ENCODE results near the gene KRTAP10-5.
"Not testable (repeated sequence)": the region's sequence is repeated elsewhere in the genome, so short reads cannot be mapped to it uniquely, and the experiment has no call there.

KRTAP10-5 gene

DNA sequence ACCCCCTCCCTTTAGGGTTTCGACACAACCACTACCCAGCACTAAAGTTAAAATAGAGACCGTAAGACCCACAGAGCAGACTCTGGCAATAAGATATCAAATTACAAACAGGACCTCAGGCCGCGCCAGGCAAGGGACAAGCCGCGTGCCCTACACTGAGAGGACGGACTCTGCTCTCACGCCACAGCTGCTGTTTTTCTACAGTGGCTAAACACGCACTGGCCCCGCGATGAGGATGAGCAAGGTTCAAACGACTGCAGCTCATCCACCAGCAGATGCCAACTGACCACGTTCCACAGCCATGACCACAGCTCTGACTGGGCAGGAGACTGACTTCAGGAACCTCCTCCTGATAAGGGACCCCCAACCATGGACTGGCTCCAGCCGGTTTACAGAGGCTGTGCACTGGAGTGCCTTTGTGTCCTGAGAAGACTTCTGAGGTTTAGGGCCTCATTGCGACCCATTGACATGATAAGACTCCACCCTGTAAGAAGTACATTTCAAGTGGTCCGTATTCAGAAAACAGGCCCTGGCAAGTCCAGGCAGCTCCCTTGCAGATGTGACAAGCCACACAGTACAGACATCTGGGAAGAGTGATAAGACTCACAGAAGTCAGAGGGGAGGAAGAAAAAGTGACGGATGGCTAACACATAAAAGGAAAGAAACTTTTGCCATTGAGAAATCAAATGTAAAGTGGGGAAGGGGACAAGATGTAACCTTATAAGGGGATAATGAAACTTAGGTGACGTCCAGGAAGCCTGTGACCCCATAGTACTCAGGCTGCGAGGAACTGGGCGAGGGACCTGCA is 13.4 kb upstream of the KRTAP10-5 start:
- H3K4me1 ChIP-seq (ENCODE audit: control insufficient read depth in 5 of 5, insufficient read depth in 5 of 5, low read length in 5 of 5), result peaks cover 2 to 24% (median 4%) of the 10 kb centered on the region in 5 donors
- no peak overlapping the region for H3K4me3 ChIP-seq (ENCODE audit: low read depth in 1 of 5, low read length in 5 of 5)
- peaks cover 0 to 4% (median 0%) of the 10 kb centered on the region in 5 donors for H3K9me3 ChIP-seq (ENCODE audit: control insufficient read depth in 5 of 5, low read length in 5 of 5)
- no peak overlapping the region for H3K27ac ChIP-seq (ENCODE audit: low read depth, low read length)
- H3K27me3 ChIP-seq (ENCODE audit: control insufficient read depth in 5 of 5, insufficient read depth in 4 of 5, low read length in 5 of 5), result peaks cover 0 to 10% (median 9%) of the 10 kb centered on the region in 5 donors
- no peak overlapping the region for H3K9ac ChIP-seq (ENCODE audit: low read length in 5 of 5)
- H3K36me3 ChIP-seq (ENCODE audit: control insufficient read depth in 5 of 5, insufficient read depth in 5 of 5, low read length in 5 of 5), result no peaks in the 10 kb centered on the region

DNA sequence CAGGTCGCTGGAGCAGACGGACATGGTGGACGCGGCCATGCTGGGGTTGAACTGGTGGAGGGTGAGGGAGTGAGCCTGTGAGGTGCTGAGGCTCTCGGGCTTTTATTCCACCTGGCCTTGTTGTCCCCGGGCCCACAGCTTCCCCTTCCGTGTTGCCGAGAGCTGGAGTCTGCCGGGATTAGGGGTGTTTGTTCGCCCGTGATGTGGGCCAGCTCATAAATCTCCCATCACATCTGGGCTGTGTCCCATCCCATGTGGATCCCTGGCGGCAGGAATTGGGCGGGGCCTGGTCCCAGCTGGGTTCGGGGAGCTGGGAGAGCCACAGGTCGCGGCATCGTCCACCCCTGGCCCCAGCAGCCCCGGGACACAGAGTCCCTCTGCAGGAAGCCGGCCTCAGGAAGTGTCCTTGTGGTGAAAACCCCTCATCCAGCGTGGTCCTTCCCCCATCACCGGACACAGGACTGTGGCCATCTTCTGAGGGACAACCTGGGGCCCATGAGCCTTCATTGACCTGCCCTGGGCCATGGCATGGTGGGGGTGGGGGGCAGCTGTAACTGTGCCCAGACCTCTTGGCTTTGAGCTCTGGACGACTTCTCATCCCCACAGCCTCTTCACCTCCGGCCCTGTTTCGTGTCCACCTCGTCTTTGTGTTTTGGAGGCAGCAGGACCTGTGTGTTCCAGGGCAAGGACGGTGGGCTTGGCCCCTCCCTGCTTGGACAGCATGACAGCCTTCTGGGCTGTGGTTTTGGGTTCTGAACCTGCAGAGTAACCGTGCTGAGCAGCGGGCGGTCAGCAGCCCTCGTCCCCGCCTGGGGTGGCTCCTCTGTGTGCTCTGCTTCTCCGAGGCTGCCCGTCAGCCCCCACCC is 12.3 kb upstream of the KRTAP10-5 start, which contains the start of gene KRTAP10-6:
KRTAP10-6 (minus strand) TSS at position 60 of the 866 bp plus-strand sequence; CDS start at position 39, 21 bp downstream.
- Histone ChIP-seq H3K9me3 (ENCODE audit: control insufficient read depth in 5 of 5, low read length in 5 of 5) (peaks cover 0 to 4% (median 0%) of the 10 kb centered on the region in 5 donors), H3K9ac (ENCODE audit: low read length in 5 of 5) (no peak within 1 kb of the TSS), H3K4me3 (ENCODE audit: low read depth in 1 of 5, low read length in 5 of 5) (peak within 1 kb of the TSS in 1 of 5 donors; percentile 26), H3K4me1 (ENCODE audit: control insufficient read depth in 5 of 5, insufficient read depth in 5 of 5, low read length in 5 of 5) (peaks cover 2 to 24% (median 4%) of the 10 kb centered on the region in 5 donors), H3K27me3 (ENCODE audit: control insufficient read depth in 5 of 5, insufficient read depth in 4 of 5, low read length in 5 of 5) (peaks cover 0 to 10% (median 9%) of the 10 kb centered on the region in 5 donors), H3K27ac (ENCODE audit: low read depth, low read length) (no peak within 1 kb of the TSS), H3K36me3 (ENCODE audit: control insufficient read depth in 5 of 5, insufficient read depth in 5 of 5, low read length in 5 of 5) (no peaks in the 10 kb centered on the region)

DNA sequence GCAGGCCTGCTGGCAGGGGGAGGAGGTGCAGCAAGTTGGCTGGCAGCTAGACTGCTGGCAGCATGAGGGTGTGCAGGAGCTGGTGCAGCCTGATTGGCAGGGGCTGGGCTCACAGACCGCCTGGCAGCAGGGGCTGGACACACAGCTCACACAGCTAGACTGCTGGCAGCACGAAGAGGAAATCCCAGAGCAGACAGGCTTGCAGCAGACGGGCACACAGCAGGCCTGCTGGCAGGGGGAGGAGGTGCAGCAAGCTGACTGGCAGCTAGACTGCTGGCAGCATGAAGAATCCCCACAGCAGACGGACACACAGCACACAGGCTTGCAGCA is 11.4 kb upstream of the KRTAP10-5 start:
- H3K4me3 ChIP-seq (ENCODE audit: low read depth in 1 of 5, low read length in 5 of 5), result peak overlapping the region in 1 of 5 donors; percentile 26
- not testable (repeated sequence) for H3K9me3 ChIP-seq (ENCODE audit: control insufficient read depth in 5 of 5, low read length in 5 of 5); H3K36me3 ChIP-seq (ENCODE audit: control insufficient read depth in 5 of 5, insufficient read depth in 5 of 5, low read length in 5 of 5); H3K9ac ChIP-seq (ENCODE audit: low read length in 5 of 5); H3K27ac ChIP-seq (ENCODE audit: low read depth, low read length); H3K27me3 ChIP-seq (ENCODE audit: control insufficient read depth in 5 of 5, insufficient read depth in 4 of 5, low read length in 5 of 5)
- peaks cover 2 to 24% (median 4%) of the 10 kb centered on the region in 5 donors for H3K4me1 ChIP-seq (ENCODE audit: control insufficient read depth in 5 of 5, insufficient read depth in 5 of 5, low read length in 5 of 5)

DNA sequence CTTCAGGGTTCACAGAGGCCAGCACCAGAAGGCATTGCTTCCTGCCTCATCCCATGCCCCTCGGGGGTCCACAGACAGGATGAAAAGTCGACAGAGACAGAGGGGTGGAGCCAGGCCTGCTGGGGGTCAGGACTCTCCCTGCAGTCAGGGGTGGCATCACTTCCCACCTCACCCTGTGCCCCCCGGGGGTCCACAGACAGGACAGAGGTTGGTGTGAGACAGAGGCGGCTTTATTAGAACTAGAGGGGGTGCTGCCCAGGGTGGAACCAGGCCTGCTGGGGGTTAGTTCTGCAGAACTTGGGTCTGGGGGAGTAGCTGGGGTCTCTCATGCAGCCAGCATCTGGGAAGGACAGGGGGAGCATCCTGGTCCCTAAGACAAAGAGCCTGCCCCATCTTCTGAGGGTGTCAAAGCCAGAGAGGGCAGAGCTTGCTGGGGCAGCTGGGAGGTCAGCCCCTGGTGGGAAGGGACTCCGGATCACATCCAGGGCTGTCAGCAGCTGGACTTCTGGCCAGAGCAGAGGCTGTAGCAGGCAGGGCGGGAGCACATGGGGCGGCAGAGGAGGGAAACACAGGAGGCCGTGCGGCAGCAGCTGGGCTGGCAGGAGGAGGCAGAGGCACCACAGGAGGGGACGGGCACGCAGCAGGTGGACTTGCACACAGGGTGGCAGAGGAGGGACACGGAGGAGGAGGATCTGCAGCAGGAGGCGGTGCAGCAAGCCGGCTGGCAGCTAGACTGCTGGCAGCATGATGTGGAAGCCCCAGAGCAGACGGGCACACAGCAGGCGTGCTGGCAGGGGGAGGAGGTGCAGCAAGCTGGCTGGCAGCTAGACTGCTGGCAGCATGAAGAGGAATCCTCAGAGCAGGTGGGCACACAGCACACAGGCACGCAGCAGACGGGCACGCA is 10.7 kb upstream of the KRTAP10-5 start:
- not testable (repeated sequence) for H3K9me3 ChIP-seq (ENCODE audit: control insufficient read depth in 5 of 5, low read length in 5 of 5); H3K27ac ChIP-seq (ENCODE audit: low read depth, low read length); H3K36me3 ChIP-seq (ENCODE audit: control insufficient read depth in 5 of 5, insufficient read depth in 5 of 5, low read length in 5 of 5); H3K9ac ChIP-seq (ENCODE audit: low read length in 5 of 5)
- H3K4me1 ChIP-seq (ENCODE audit: control insufficient read depth in 5 of 5, insufficient read depth in 5 of 5, low read length in 5 of 5), result peaks cover 2 to 24% (median 4%) of the 10 kb centered on the region in 5 donors
- peak overlapping the region in 1 of 5 donors; percentile 26 for H3K4me3 ChIP-seq (ENCODE audit: low read depth in 1 of 5, low read length in 5 of 5)
- peaks cover 0 to 10% (median 9%) of the 10 kb centered on the region in 5 donors for H3K27me3 ChIP-seq (ENCODE audit: control insufficient read depth in 5 of 5, insufficient read depth in 4 of 5, low read length in 5 of 5)

DNA sequence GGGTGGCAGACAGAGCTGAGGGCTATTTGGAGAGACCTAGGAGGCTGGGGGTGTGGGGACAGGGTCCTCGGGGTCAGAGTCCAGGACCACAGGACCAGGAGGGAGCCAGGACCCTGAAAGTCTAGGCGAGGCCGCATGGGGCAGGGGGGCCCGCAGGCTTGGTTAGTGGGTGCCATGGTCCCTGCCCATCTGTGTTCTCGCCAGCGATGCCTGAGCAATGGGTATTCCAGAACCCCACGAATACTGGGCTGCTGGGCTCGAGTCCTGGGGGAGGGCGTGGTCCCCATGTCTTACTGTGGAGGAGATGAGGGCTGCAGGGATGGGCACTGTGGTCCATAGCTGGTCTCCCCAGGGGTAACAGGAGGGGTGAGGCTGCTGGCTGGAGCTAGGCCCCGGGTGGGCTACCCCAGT is 9.9 kb upstream of the KRTAP10-5 start:
- Histone ChIP-seq H3K9me3 (ENCODE audit: control insufficient read depth in 5 of 5, low read length in 5 of 5) (peaks cover 0 to 9% (median 0%) of the 10 kb centered on the region in 5 donors), H3K27me3 (ENCODE audit: control insufficient read depth in 5 of 5, insufficient read depth in 4 of 5, low read length in 5 of 5) (peaks cover 6 to 17% (median 12%) of the 10 kb centered on the region in 5 donors), H3K9ac (ENCODE audit: low read length in 5 of 5) (no peak overlapping the region), H3K4me1 (ENCODE audit: control insufficient read depth in 5 of 5, insufficient read depth in 5 of 5, low read length in 5 of 5) (peaks cover 2 to 24% (median 4%) of the 10 kb centered on the region in 5 donors), H3K36me3 (ENCODE audit: control insufficient read depth in 5 of 5, insufficient read depth in 5 of 5, low read length in 5 of 5) (no peaks in the 10 kb centered on the region), H3K4me3 (ENCODE audit: low read depth in 1 of 5, low read length in 5 of 5) (no peak overlapping the region), H3K27ac (ENCODE audit: low read depth, low read length) (no peak overlapping the region)

DNA sequence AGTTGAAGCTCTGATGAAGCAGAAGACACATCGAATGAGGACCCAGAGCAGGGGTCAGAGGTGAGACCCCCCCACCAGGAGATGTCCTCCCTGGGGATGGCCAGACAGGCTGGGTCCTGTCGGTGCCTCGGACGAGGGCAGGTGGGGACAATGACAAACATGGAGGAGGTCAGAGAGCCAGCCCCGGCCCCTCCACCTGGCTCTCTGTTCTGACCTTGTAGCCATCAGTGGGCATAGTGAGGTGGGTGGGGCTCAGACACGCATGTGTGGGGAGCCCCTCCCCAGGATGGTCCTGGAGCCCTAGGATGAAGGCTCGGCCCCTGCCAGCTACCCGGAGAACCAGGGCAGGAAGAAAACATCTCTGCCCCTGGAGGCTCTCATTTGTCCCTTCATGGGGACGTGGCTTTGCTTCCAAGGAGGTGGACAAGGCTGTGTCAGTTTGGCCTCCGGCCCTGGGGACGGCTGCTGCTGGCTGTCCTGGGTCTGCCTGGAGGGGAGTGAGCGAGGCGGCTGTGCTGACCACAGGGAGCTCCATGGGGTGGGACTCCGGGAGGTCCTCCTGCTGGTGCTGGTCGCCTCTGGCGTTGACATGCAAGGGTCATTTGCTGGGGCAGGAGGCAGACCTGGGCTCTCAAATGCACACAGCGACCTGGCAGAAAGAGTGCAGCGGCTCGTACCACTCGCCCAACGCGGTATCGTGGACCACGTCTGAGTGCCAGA is 9.3 kb upstream of the KRTAP10-5 start:
- Histone ChIP-seq H3K36me3 (ENCODE audit: control insufficient read depth in 5 of 5, insufficient read depth in 5 of 5, low read length in 5 of 5) (no peaks in the 10 kb centered on the region), H3K9me3 (ENCODE audit: control insufficient read depth in 5 of 5, low read length in 5 of 5) (peaks cover 0 to 10% (median 0%) of the 10 kb centered on the region in 5 donors), H3K9ac (ENCODE audit: low read length in 5 of 5) (no peak overlapping the region), H3K27ac (ENCODE audit: low read depth, low read length) (no peak overlapping the region), H3K4me3 (ENCODE audit: low read depth in 1 of 5, low read length in 5 of 5) (no peak overlapping the region), H3K27me3 (ENCODE audit: control insufficient read depth in 5 of 5, insufficient read depth in 4 of 5, low read length in 5 of 5) (peaks cover 6 to 20% (median 13%) of the 10 kb centered on the region in 5 donors), H3K4me1 (ENCODE audit: control insufficient read depth in 5 of 5, insufficient read depth in 5 of 5, low read length in 5 of 5) (peaks cover 2 to 24% (median 4%) of the 10 kb centered on the region in 5 donors)

DNA sequence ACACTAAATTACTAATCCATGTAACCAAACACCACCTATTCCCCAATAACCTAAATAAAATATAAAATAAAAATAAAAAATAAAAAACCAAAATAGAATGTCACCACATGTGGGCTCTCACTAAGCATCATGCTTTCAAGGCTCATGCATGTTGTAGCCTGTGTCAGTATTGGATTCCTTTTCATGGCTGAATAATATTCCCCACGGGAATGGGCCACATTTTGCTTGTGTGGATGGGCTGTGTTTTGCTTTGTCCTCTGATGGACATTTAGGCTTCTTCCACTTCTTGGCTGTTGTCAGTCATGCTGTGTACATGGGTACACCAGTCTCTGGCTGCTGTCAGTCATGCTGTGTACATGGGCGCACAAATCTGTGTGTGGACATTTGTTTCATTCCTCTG is 8.7 kb upstream of the KRTAP10-5 start:
- no peak overlapping the region for H3K4me3 ChIP-seq (ENCODE audit: low read depth in 1 of 5, low read length in 5 of 5)
- H3K36me3 ChIP-seq (ENCODE audit: control insufficient read depth in 5 of 5, insufficient read depth in 5 of 5, low read length in 5 of 5), result no peaks in the 10 kb centered on the region
- H3K27me3 ChIP-seq (ENCODE audit: control insufficient read depth in 5 of 5, insufficient read depth in 4 of 5, low read length in 5 of 5), result peaks cover 6 to 21% (median 13%) of the 10 kb centered on the region in 5 donors
- no peak overlapping the region for H3K27ac ChIP-seq (ENCODE audit: low read depth, low read length)
- peaks cover 0 to 10% (median 0%) of the 10 kb centered on the region in 5 donors for H3K9me3 ChIP-seq (ENCODE audit: control insufficient read depth in 5 of 5, low read length in 5 of 5)
- H3K4me1 ChIP-seq (ENCODE audit: control insufficient read depth in 5 of 5, insufficient read depth in 5 of 5, low read length in 5 of 5), result peaks cover 2 to 24% (median 4%) of the 10 kb centered on the region in 5 donors
- no peak overlapping the region for H3K9ac ChIP-seq (ENCODE audit: low read length in 5 of 5)

DNA sequence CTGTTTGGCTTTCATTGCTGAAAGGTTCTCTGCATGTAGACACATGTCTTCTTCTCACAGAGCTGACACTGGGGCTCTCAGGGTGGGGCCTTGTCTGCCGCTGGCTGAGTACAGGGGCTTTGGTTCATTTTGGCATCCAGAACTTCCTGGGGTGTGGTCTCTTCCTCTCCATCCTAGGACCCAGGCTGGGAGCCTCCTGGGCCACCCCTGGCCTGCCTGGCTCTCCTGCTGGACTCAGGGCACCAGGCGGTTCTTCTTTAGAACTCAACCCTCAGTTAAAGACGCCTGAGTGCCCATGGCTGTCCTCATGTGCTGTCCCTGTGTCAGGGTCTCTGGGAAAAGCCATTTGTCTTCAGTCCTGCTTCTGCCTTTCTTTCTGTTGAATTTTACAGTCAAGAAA is 5.5 kb upstream of the KRTAP10-5 start:
- Histone ChIP-seq H3K36me3 (ENCODE audit: control insufficient read depth in 5 of 5, insufficient read depth in 5 of 5, low read length in 5 of 5) (no peaks in the 10 kb centered on the region), H3K9me3 (ENCODE audit: control insufficient read depth in 5 of 5, low read length in 5 of 5) (peaks cover 0 to 17% (median 7%) of the 10 kb centered on the region in 5 donors), H3K9ac (ENCODE audit: low read length in 5 of 5) (no peak overlapping the region), H3K4me3 (ENCODE audit: low read depth in 1 of 5, low read length in 5 of 5) (no peak overlapping the region), H3K4me1 (ENCODE audit: control insufficient read depth in 5 of 5, insufficient read depth in 5 of 5, low read length in 5 of 5) (no peaks in the 10 kb centered on the region), H3K27ac (ENCODE audit: low read depth, low read length) (no peak overlapping the region), H3K27me3 (ENCODE audit: control insufficient read depth in 5 of 5, insufficient read depth in 4 of 5, low read length in 5 of 5) (peaks cover 6 to 18% (median 16%) of the 10 kb centered on the region in 5 donors)

DNA sequence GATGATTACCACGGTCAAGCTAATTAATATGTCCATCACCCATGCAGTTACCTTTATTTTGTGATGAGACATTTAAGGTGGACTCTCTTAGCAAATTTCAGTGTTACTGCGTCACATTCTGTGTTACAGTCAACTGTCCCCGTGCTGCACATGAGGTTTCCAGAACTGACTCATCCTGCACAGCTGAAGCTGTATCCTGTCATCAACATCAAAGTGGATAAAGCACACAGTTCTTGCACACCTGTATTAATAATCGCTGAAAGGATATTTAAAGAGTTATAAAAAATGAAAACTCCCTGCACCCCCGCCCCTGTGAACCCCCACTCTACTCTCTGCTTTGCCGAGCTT is 3.4 kb upstream of the KRTAP10-5 start:
- Histone ChIP-seq H3K27ac (ENCODE audit: low read depth, low read length) (no peak overlapping the region), H3K4me3 (ENCODE audit: low read depth in 1 of 5, low read length in 5 of 5) (no peak overlapping the region), H3K36me3 (ENCODE audit: control insufficient read depth in 5 of 5, insufficient read depth in 5 of 5, low read length in 5 of 5) (no peaks in the 10 kb centered on the region), H3K9ac (ENCODE audit: low read length in 5 of 5) (no peak overlapping the region), H3K27me3 (ENCODE audit: control insufficient read depth in 5 of 5, insufficient read depth in 4 of 5, low read length in 5 of 5) (peaks cover 6 to 15% (median 11%) of the 10 kb centered on the region in 5 donors), H3K4me1 (ENCODE audit: control insufficient read depth in 5 of 5, insufficient read depth in 5 of 5, low read length in 5 of 5) (no peaks in the 10 kb centered on the region), H3K9me3 (ENCODE audit: control insufficient read depth in 5 of 5, low read length in 5 of 5) (peaks cover 0 to 19% (median 14%) of the 10 kb centered on the region in 5 donors)
